K562 (cell line): ENCODE measurements around the gene CD164. TPM values are rescaled to one million over a fixed set of nuclear protein-coding genes. Genes with fewer than 3 reads are reported as not detected.

ENCODE experiments used
- ADNP ChIP-seq: fragments of 200-800 bp; sonication (Bioruptor generic); IDR thresholded peaks from 2 replicates; pipeline ENCODE4 v1.6.1; 2016; ENCODE audit warnings: missing genetic modification characterization, missing compliant biosample characterization
- BDP1 ChIP-seq: IDR thresholded peaks from 3 replicates; pipeline ENCODE4 v1.6.1; 2011; ENCODE audit not compliant: insufficient read length, insufficient read depth
- BRCA1 ChIP-seq, 2 experiments: fragments of 450-650 bp in 1 of 2; sonication (generic) in 1 of 2; formaldehyde crosslinking in 1 of 2; IDR thresholded peaks; 2 replicates each; pipeline versions ENCODE4 v1.5.0 to v1.6.1; 2017 to 2020; ENCODE audit warnings: mild to moderate bottlenecking in 1 of 2, missing genetic modification reagents in 1 of 2
- DLX4 ChIP-seq: fragments of 250-450 bp; sonication (Bioruptor Pico); IDR thresholded peaks from 2 replicates; pipeline ENCODE4 v1.6.1; 2021; ENCODE audit warnings: mild to moderate bottlenecking
- ESRRB ChIP-seq: fragments of 250-450 bp; sonication (Bioruptor Pico); IDR thresholded peaks from 2 replicates; pipeline ENCODE4 v1.5.0; 2020; ENCODE audit warnings: mild to moderate bottlenecking, moderate library complexity, borderline replicate concordance
- EZH2 ChIP-seq: IDR thresholded peaks from 2 replicates; pipeline ENCODE4 v1.6.1; 2012; ENCODE audit warnings: low read depth, mild to moderate bottlenecking, inconsistent platforms, low read length, borderline replicate concordance
- GATAD2A ChIP-seq: fragments of 450-650 bp; IDR thresholded peaks from 2 replicates; pipeline ENCODE4 v1.6.1; 2017
- GMEB1 ChIP-seq: fragments of 250-450 bp; sonication (Bioruptor Pico); IDR thresholded peaks from 2 replicates; pipeline ENCODE4 v1.4.0; 2020; ENCODE audit warnings: mild to moderate bottlenecking
- HNRNPK ChIP-seq: fragments of 200-400 bp; formaldehyde crosslinking; IDR thresholded peaks from one replicate; pipeline ENCODE4 v1.6.1; 2018; ENCODE audit warnings: mild to moderate bottlenecking, low read depth, low read length; ENCODE audit not compliant: poor library complexity, severe bottlenecking
- KHSRP ChIP-seq: fragments of 450-650 bp; IDR thresholded peaks from 2 replicates; pipeline ENCODE4 v1.6.1; 2017
- RHOXF2B ChIP-seq: fragments of 250-450 bp; sonication (Bioruptor Pico); conservative IDR thresholded peaks from 2 replicates; pipeline ENCODE4 v1.5.1; 2021
- SRSF3 ChIP-seq: fragments of 200-400 bp; formaldehyde crosslinking; IDR thresholded peaks from 2 replicates; pipeline ENCODE4 v1.6.1; 2016; ENCODE audit warnings: mild to moderate bottlenecking, low read length, moderate library complexity; ENCODE audit not compliant: insufficient read depth
- TEAD4 ChIP-seq, 2 experiments: sonication (generic) in 1 of 2; formaldehyde crosslinking in 1 of 2; IDR thresholded peaks; 2 replicates each; pipeline versions ENCODE4 v1.6.1 to v1.8.0; 2012 to 2022; ENCODE audit warnings: borderline replicate concordance in 1 of 2, inconsistent platforms in 1 of 2, low read length in 1 of 2, mild to moderate bottlenecking in 1 of 2, missing genetic modification reagents in 1 of 2
- U2AF1 ChIP-seq: fragments of 200-400 bp; formaldehyde crosslinking; optimal IDR thresholded peaks from 2 replicates; pipeline ENCODE3; 2017; ENCODE audit warnings: mild to moderate bottlenecking, low read depth, low read length, moderate library complexity
- YY1 ChIP-seq, 3 experiments: IDR thresholded peaks; 2 replicates each; pipeline ENCODE4 v1.6.1; 2011; ENCODE audit warnings: low read length in 2 of 3, mild to moderate bottlenecking in 2 of 3, moderate library complexity in 2 of 3, borderline replicate concordance in 1 of 3, control low read depth in 1 of 3, low read depth in 1 of 3; ENCODE audit not compliant: insufficient read depth in 3 of 3, insufficient replicate concordance in 2 of 3, control insufficient read depth in 1 of 3, insufficient read length in 1 of 3; ENCODE audit errors: extremely low read depth in 1 of 3
- ZBTB1 ChIP-seq: sonication (generic); formaldehyde crosslinking; IDR thresholded peaks from 2 replicates; pipeline ENCODE4 v1.8.1; 2023; ENCODE audit warnings: missing genetic modification reagents, low read depth, mild to moderate bottlenecking, borderline replicate concordance
- ZNF133 ChIP-seq: fragments of 250-450 bp; sonication (Bioruptor Pico); IDR thresholded peaks from 2 replicates; pipeline ENCODE4 v1.4.0; 2020; ENCODE audit warnings: mild to moderate bottlenecking
- ZNF24 ChIP-seq: fragments of 450-650 bp; IDR thresholded peaks from 2 replicates; pipeline ENCODE4 v1.6.1; 2016
- ZNF395 ChIP-seq: fragments of 200-800 bp; sonication (Bioruptor generic); IDR thresholded peaks from 2 replicates; pipeline ENCODE4 v1.6.1; 2017; ENCODE audit warnings: missing genetic modification characterization, missing compliant biosample characterization
- ZNF551 ChIP-seq: fragments of 250-450 bp; sonication (Bioruptor Pico); IDR thresholded peaks from 2 replicates; pipeline ENCODE4 v1.5.0; 2021; ENCODE audit warnings: mild to moderate bottlenecking, moderate library complexity
- ZNF584 ChIP-seq: fragments of 200-800 bp; sonication (Bioruptor generic); IDR thresholded peaks from 2 replicates; pipeline ENCODE4 v1.6.1; 2016; ENCODE audit warnings: low read depth, mild to moderate bottlenecking, missing genetic modification characterization, missing compliant biosample characterization
- ZNF740 ChIP-seq, 3 experiments: fragments of 200-800 bp in 1 of 3; sonication (Bioruptor generic) in 1 of 3; sonication (generic) in 1 of 3; formaldehyde crosslinking in 1 of 3; IDR thresholded peaks; 2 replicates each; pipeline versions ENCODE4 v1.6.1 to v1.8.0; 2016 to 2022; ENCODE audit warnings: mild to moderate bottlenecking in 2 of 3, missing compliant biosample characterization in 2 of 3, missing genetic modification characterization in 2 of 3, missing genetic modification reagents in 1 of 3
- polyA plus RNA-seq, 8 experiments: library from polyadenylated mRNA; depleted of rRNA in 4 of 8; stranded (reverse) in 5 of 8; unstranded in 3 of 8; fragments of >200 nt; fragmentation: Nextera tagmentation in 2 of 8; fragmentation: Illumina TruSeq in 1 of 8; extraction: Ambion mirVana in 2 of 8; extraction: Trizol in 1 of 8; gene quantifications; 2 replicates each; pipeline versions ENCODE4 v1.2.1 to v1.2.3, GENCODE V29; 2011 to 2014; ENCODE audit warnings: inconsistent platforms in 1 of 8, missing spikeins in 1 of 8
- total RNA-seq, 7 experiments: library from RNA; depleted of rRNA in 6 of 7; stranded (reverse); fragments of >200 nt in 6 of 7; fragmentation: Illumina TruSeq in 2 of 7; extraction: Trizol in 2 of 7; gene quantifications; 2 replicates each; pipeline versions ENCODE4 v1.2.1 to v1.2.3, GENCODE V29; 2011 to 2021; ENCODE audit warnings: low replicate concordance in 1 of 7

The CD164 gene
- total and polyA plus RNA-seq, 9 of the 15 experiments (the other 6 are each of a cell fraction or from before 2014, with no cell fraction given) = 79.5 to 317 (median 165) TPM

- no peak for TF ChIP-seq BRCA1 (IDR thresholded peaks at IDR 0.05)
- TF ChIP-seq BRCA1 (CRISPR knock-in tag; IDR thresholded peaks at IDR 0.05) = no peak
- TF ChIP-seq ZNF584 (CRISPR knock-in tag) = peak; percentile 79
- TF ChIP-seq KHSRP = no peak
- peak; percentile 41; the same call in 1 of the 2 replicates for TF ChIP-seq ZNF395
- TF ChIP-seq ZNF740 (CRISPR knock-in tag; IDR thresholded peaks at IDR 0.05) = no peak
- TF ChIP-seq ZNF740 (tag; IDR thresholded peaks at IDR 0.05) = no peak
- TF ChIP-seq ADNP = no peak
- no peak for TF ChIP-seq ZBTB1 (CRISPR knock-in tag)
- TF ChIP-seq DLX4 = no peak
- no peak for TF ChIP-seq EZH2
- TF ChIP-seq GATAD2A = no peak
- no peak for TF ChIP-seq SRSF3
- TF ChIP-seq YY1 (IDR thresholded peaks at IDR 0.05; ENCODE audit: borderline replicate concordance in 1 of 3, control insufficient read depth in 1 of 3, extremely low read depth in 1 of 3, insufficient read depth in 3 of 3, insufficient read length in 1 of 3, insufficient replicate concordance in 2 of 3, low read depth in 1 of 3, low read length in 2 of 3) = no peak
- no peak for TF ChIP-seq U2AF1
- no peak for TF ChIP-seq ESRRB (CRISPR knock-in tag)
- TF ChIP-seq ZNF551 (CRISPR knock-in tag) = no peak
- no peak for TF ChIP-seq TEAD4 (IDR thresholded peaks at IDR 0.05; ENCODE audit: low read length)
- no peak for TF ChIP-seq TEAD4 (CRISPR knock-in tag; IDR thresholded peaks at IDR 0.05; ENCODE audit: borderline replicate concordance)
- TF ChIP-seq BDP1 = no peak
- TF ChIP-seq ZNF133 (CRISPR knock-in tag) = no peak
- TF ChIP-seq ZNF24 = no peak
- no peak for TF ChIP-seq GMEB1 (CRISPR knock-in tag)
- no peak for TF ChIP-seq HNRNPK
- no peak for TF ChIP-seq RHOXF2B (CRISPR knock-in tag)
Observed at GRCh38 chr6:109336221-109336961, 45.9 kb downstream of the CD164 start (continued).
